HCT116 (cell line): ENCODE measurements around the gene FREY1. TPM values are rescaled to one million over a fixed set of nuclear protein-coding genes. Genes with fewer than 3 reads are reported as not detected.

Experiments used
- ATAC-seq: fragments of 200-7000 bp; cut with Tn5 transposase; 2 replicates; pipeline ENCODE4 v1.9.1; 2020; ENCODE audit warnings: mild to moderate bottlenecking, moderate library complexity
- BruUV-seq: library from RNA; stranded (reverse); fragments of 400-500 nt; replicated peaks from 2 replicates; lab custom pipeline; 2021; lab: Mats Ljungman, UMichigan
- CTCF ChIA-PET: fragments of 300-600 bp; sonication (Branson Sonifier 250); formaldehyde crosslinking; loops from one replicate; lab custom pipeline; 2021; ENCODE audit warnings: antibody characterized with exemption; lab: Charles Lee
- POLR2A ChIA-PET: fragments of 300-600, 350-600 bp; sonication (Branson Sonifier 250); formaldehyde crosslinking; loops from one replicate; lab custom pipeline; 2021; ENCODE audit warnings: antibody characterized with exemption; lab: Charles Lee
- RAD21 ChIA-PET, 2 experiments: fragments of 300-600 bp; sonication (Branson Sonifier 250); formaldehyde crosslinking; loops; one replicate each; lab custom pipeline; 2023; ENCODE audit warnings: low total read pairs in 2 of 2; ENCODE audit not compliant: uncharacterized antibody in 2 of 2, unreplicated experiment in 2 of 2, low non-redundant PET in 1 of 2; lab: Charles Lee
- DNase-seq: peaks from one replicate; pipeline ENCODE4 v3.0.0-alpha.2; 2010; ENCODE audit warnings: low read depth, low spot score
- H2AFZ ChIP-seq: fragments of 200-600 bp; shearing (Covaris generic), sonication (generic); 2 replicates; pipeline ENCODE4 v1.6.1; 2017; ENCODE audit warnings: low read depth, mixed run types, mixed read lengths, antibody characterized with exemption, low read length; ENCODE audit not compliant: poor library complexity, severe bottlenecking
- H3K27ac ChIP-seq: 2 replicates; pipeline ENCODE4 v1.5.1; 2012; ENCODE audit warnings: low read depth, low read length
- H3K27me3 ChIP-seq: fragments of 200-600 bp; sonication (generic); 2 replicates; pipeline ENCODE4 v1.6.1; 2016; ENCODE audit warnings: mixed run types, low read length, mixed read lengths; ENCODE audit not compliant: insufficient read depth
- H3K36me3 ChIP-seq, 2 experiments: fragments of 200-500 bp in 1 of 2; fragments of 200-600 bp in 1 of 2; sonication (Bioruptor generic) in 1 of 2; sonication (generic) in 1 of 2; 2 replicates each; pipeline versions ENCODE4 v1.5.1 to v1.6.1; 2014 to 2016; ENCODE audit warnings: low read length in 2 of 2, inconsistent platforms in 1 of 2, mixed read lengths in 1 of 2, mixed run types in 1 of 2; ENCODE audit not compliant: insufficient read depth in 2 of 2, control insufficient read depth in 1 of 2
- H3K4me1 ChIP-seq, 2 experiments: fragments of 200-600 bp in 1 of 2; sonication (generic) in 1 of 2; 2 replicates each; pipeline versions ENCODE4 v1.5.1 to v1.6.1; 2012 to 2017; ENCODE audit warnings: low read length in 2 of 2, inconsistent platforms in 1 of 2, mild to moderate bottlenecking in 1 of 2, mixed read lengths in 1 of 2, mixed run types in 1 of 2, moderate library complexity in 1 of 2; ENCODE audit not compliant: insufficient read depth in 2 of 2, control insufficient read depth in 1 of 2
- H3K4me2 ChIP-seq: fragments of 200-600 bp; sonication (generic); 2 replicates; pipeline ENCODE4 v1.6.1; 2017; ENCODE audit warnings: mixed run types, low read length, mixed read lengths
- H3K4me3 ChIP-seq, 2 experiments: fragments of 200-600 bp in 1 of 2; sonication (generic) in 1 of 2; replicated peaks in 1 of 2; 2 replicates each; pipeline ENCODE4 v1.5.1; 2011 to 2016; ENCODE audit warnings: low read length in 2 of 2, control low read depth in 1 of 2, low read depth in 1 of 2, mild to moderate bottlenecking in 1 of 2, mixed read lengths in 1 of 2, mixed run types in 1 of 2
- H3K79me2 ChIP-seq: fragments of 200-600 bp; sonication (generic); 2 replicates; pipeline ENCODE4 v1.6.1; 2017; ENCODE audit warnings: mild to moderate bottlenecking, mixed run types, low read length, moderate library complexity, mixed read lengths; ENCODE audit not compliant: insufficient read depth
- H3K9ac ChIP-seq: fragments of 200-600 bp; sonication (generic); 2 replicates; pipeline ENCODE4 v1.6.1; 2016; ENCODE audit warnings: low read length, mixed read lengths
- H3K9me2 ChIP-seq: fragments of 200-600 bp; sonication (generic), shearing (Covaris generic); 2 replicates; pipeline ENCODE4 v1.6.1; 2017; ENCODE audit warnings: mixed run types, mild to moderate bottlenecking, moderate library complexity; ENCODE audit not compliant: insufficient read depth
- H3K9me3 ChIP-seq, 2 experiments: fragments of 200-500 bp in 1 of 2; fragments of 200-600 bp in 1 of 2; sonication (Bioruptor generic) in 1 of 2; sonication (generic) in 1 of 2; 2 replicates each; pipeline ENCODE4 v1.6.1; 2014 to 2017; ENCODE audit warnings: low read length in 2 of 2, mixed read lengths in 2 of 2, inconsistent platforms in 1 of 2, low read depth in 1 of 2, mild to moderate bottlenecking in 1 of 2, mixed run types in 1 of 2, moderate library complexity in 1 of 2; ENCODE audit not compliant: control insufficient read depth in 1 of 2, insufficient read depth in 1 of 2
- H4K20me1 ChIP-seq: fragments of 200-600 bp; sonication (generic), shearing (Covaris generic); 2 replicates; pipeline ENCODE4 v1.6.1; 2017; ENCODE audit warnings: mixed run types, mild to moderate bottlenecking, moderate library complexity; ENCODE audit not compliant: insufficient read depth
- CBX3 ChIP-seq: IDR thresholded peaks from 2 replicates; pipeline ENCODE4 v1.6.1; 2012; ENCODE audit warnings: low read depth
- CEBPB ChIP-seq: IDR thresholded peaks from 2 replicates; pipeline ENCODE4 v1.6.1; 2012; ENCODE audit warnings: low read depth
- EGR1 ChIP-seq: IDR thresholded peaks from 2 replicates; pipeline ENCODE4 v1.6.1; 2012; ENCODE audit warnings: low read depth
- ELF1 ChIP-seq: IDR thresholded peaks from 2 replicates; pipeline ENCODE4 v1.6.1; 2012; ENCODE audit warnings: low read depth, borderline replicate concordance
- EZH2phosphoT487 ChIP-seq: fragments of 200-600 bp; IDR thresholded peaks from 2 replicates; pipeline ENCODE4 v1.6.1; 2018; ENCODE audit warnings: antibody characterized with exemption, borderline replicate concordance
- FOSL1 ChIP-seq: IDR thresholded peaks from 2 replicates; pipeline ENCODE4 v1.6.1; 2012; ENCODE audit warnings: low read depth
- POLR2A ChIP-seq: IDR thresholded peaks from 2 replicates; pipeline ENCODE4 v1.7.0; 2011; ENCODE audit warnings: borderline replicate concordance; ENCODE audit not compliant: insufficient read depth, insufficient read length; ENCODE audit errors: extremely low read depth
- POLR2AphosphoS5 ChIP-seq: IDR thresholded peaks from 2 replicates; pipeline ENCODE4 v1.6.1; 2011; ENCODE audit warnings: mild to moderate bottlenecking, low read depth, low read length, moderate library complexity
- RAD21 ChIP-seq: IDR thresholded peaks from 2 replicates; pipeline ENCODE4 v1.6.1; 2012; ENCODE audit warnings: low read depth, mild to moderate bottlenecking
- REST ChIP-seq: IDR thresholded peaks from 2 replicates; pipeline ENCODE4 v1.6.1; 2012; ENCODE audit warnings: low read depth
- SIN3A ChIP-seq: IDR thresholded peaks from 2 replicates; pipeline ENCODE4 v1.6.1; 2012; ENCODE audit warnings: low read depth
- SP1 ChIP-seq: IDR thresholded peaks from 2 replicates; pipeline ENCODE4 v1.6.1; 2012; ENCODE audit warnings: low read depth
- SRF ChIP-seq: IDR thresholded peaks from 2 replicates; pipeline ENCODE4 v1.6.1; 2012; ENCODE audit warnings: low read depth
- TCF7L2 ChIP-seq: IDR thresholded peaks from 2 replicates; pipeline ENCODE4 v1.7.0; 2011; ENCODE audit warnings: borderline replicate concordance, inconsistent platforms; ENCODE audit not compliant: insufficient read depth, insufficient read length; ENCODE audit errors: extremely low read depth
- YY1 ChIP-seq: IDR thresholded peaks from 2 replicates; pipeline ENCODE4 v1.6.1; 2011; ENCODE audit warnings: low read length, low read depth, moderate library complexity, mild to moderate bottlenecking; ENCODE audit not compliant: insufficient replicate concordance; ENCODE audit errors: extremely low read depth
- ZFX ChIP-seq: fragments of 450-650 bp; IDR thresholded peaks from 2 replicates; pipeline ENCODE4 v1.6.1; 2017
- ZNF274 ChIP-seq: fragments of 200-500 bp; sonication (Bioruptor generic); IDR thresholded peaks from 2 replicates; pipeline ENCODE4 v1.6.1; 2014; ENCODE audit warnings: mild to moderate bottlenecking, low read depth, low read length, inconsistent platforms
- intact Hi-C: fragments of 100-400 bp; cut with micrococcal nuclease; formaldehyde crosslinking; loops from 2 replicates; pipeline ENCODE4 v1.10.0; 2022
- total RNA-seq: library from RNA; stranded (reverse); gene quantifications from one replicate; pipeline ENCODE4 v1.2.1, GENCODE V29; 2021; ENCODE audit not compliant: unreplicated experiment
- TF ChIP-seq, protein P1 (sequence below): IDR thresholded peaks from 2 replicates; pipeline ENCODE4 v1.6.1; 2011; ENCODE audit warnings: mild to moderate bottlenecking, low read length, moderate library complexity; ENCODE audit not compliant: insufficient replicate concordance; ENCODE audit errors: extremely low read depth
- TF ChIP-seq, protein P2 (sequence below): IDR thresholded peaks from 2 replicates; pipeline ENCODE4 v1.6.1; 2012

Gene FREY1
- total RNA-seq, 1 experiment from 2014 or later, result 0.96 TPM

- no peak overlapping the region for H3K4me2 ChIP-seq
- H3K9me3 ChIP-seq, result no peaks in the 10 kb centered on the region
- H3K4me3 ChIP-seq, result no peak overlapping the region
- ATAC-seq (no peak), DNase-seq (no peak)
- BruUV-seq, result no TSS peak
- H3K79me2 ChIP-seq, result no peaks in the 10 kb centered on the region
- no peaks in the 10 kb centered on the region for H4K20me1 ChIP-seq
- peaks cover 8 to 12% of the 10 kb centered on the region in 2 experiments; a peak in 3 of 4 replicates for H3K36me3 ChIP-seq
- no peaks in the 10 kb centered on the region for H3K27me3 ChIP-seq
- H3K9me2 ChIP-seq, result no peaks in the 10 kb centered on the region
- intact Hi-C loops, result no loop called here
- POLR2A ChIA-PET, result no interaction called here
- H3K9ac ChIP-seq, result no peak overlapping the region
- RAD21 ChIA-PET, result no interaction called here
- no peak overlapping the region for H2AFZ ChIP-seq
- H3K27ac ChIP-seq, result no peak overlapping the region
- CTCF ChIA-PET, result no interaction called here
- TF ChIP-seq POLR2A (no peak), CEBPB (no peak), RAD21 (no peak), EGR1 (no peak), SRF (no peak), FOSL1 (no peak), SP1 (no peak), EZH2phosphoT487 (no peak), ELF1 (no peak), REST (no peak), SIN3A (no peak), POLR2AphosphoS5 (no peak), ZFX (no peak), ZNF274 (no peak), YY1 (no peak), TCF7L2 (no peak), CBX3 (no peak)
- TF ChIP-seq, protein P1, sequence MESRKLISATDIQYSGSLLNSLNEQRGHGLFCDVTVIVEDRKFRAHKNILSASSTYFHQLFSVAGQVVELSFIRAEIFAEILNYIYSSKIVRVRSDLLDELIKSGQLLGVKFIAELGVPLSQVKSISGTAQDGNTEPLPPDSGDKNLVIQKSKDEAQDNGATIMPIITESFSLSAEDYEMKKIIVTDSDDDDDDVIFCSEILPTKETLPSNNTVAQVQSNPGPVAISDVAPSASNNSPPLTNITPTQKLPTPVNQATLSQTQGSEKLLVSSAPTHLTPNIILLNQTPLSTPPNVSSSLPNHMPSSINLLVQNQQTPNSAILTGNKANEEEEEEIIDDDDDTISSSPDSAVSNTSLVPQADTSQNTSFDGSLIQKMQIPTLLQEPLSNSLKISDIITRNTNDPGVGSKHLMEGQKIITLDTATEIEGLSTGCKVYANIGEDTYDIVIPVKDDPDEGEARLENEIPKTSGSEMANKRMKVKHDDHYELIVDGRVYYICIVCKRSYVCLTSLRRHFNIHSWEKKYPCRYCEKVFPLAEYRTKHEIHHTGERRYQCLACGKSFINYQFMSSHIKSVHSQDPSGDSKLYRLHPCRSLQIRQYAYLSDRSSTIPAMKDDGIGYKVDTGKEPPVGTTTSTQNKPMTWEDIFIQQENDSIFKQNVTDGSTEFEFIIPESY, result no peak
- TF ChIP-seq, protein P2, sequence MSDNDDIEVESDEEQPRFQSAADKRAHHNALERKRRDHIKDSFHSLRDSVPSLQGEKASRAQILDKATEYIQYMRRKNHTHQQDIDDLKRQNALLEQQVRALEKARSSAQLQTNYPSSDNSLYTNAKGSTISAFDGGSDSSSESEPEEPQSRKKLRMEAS, result no peak
- TF ChIP-seq, all 23 proteins: peak for 0
- peaks cover 0 to 8% of the 10 kb centered on the region in 2 experiments; a peak in 3 of 4 replicates for H3K4me1 ChIP-seq
Observed at GRCh38 chr11:45932217-45932616, 25.1 kb upstream of the FREY1 start.
